AG08396 (cell line): ENCODE results near the gene CDK14.
"Not testable (repeated sequence)": the region's sequence is repeated elsewhere in the genome, so short reads cannot be mapped to it uniquely, and the experiment has no call there.

Source experiments
- DNase-seq: peaks from one replicate; pipeline ENCODE4 v3.0.0; 2012; ENCODE audit warnings: low spot score, mixed read lengths

The CDK14 gene

DNA sequence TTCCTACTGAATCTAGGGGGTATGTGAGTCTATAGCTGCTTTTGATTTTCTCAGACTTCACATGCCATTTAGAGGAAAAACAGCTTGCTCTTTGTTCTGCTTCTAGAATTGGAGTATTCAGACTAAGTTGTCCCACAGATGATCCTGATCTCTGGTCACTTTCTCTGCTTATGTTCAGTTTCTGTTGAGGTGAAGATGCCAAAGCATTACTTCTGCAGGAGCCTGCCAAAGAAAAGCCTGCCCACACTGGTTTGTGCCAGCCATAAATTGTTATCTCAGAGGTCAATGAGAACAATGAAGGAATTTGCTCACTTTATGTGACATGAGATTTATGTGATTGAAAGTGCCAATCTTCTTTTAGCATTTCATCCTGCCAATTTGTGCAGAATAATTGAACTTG is 163.6 kb downstream of the CDK14 start:
- no peak for DNase-seq

DNA sequence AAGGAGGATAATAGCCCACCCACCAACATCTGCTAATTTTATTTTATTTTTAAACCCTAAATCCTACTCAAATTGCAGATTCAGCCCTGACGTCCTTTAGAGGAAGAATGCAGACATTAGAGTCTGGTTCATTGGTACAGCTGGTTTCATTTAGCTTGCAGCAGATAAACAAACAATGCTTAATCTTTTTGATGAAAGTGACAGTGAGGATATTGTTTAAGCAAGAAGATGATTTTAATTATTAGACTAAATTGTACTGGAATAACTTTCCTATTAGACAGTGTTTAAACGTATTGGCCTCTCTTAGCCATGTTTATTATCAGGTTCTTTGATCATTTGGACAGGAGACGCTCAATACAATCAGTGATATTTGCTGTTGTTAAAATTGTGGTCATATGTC is 164.8 kb downstream of the CDK14 start:
- DNase-seq = no peak

DNA sequence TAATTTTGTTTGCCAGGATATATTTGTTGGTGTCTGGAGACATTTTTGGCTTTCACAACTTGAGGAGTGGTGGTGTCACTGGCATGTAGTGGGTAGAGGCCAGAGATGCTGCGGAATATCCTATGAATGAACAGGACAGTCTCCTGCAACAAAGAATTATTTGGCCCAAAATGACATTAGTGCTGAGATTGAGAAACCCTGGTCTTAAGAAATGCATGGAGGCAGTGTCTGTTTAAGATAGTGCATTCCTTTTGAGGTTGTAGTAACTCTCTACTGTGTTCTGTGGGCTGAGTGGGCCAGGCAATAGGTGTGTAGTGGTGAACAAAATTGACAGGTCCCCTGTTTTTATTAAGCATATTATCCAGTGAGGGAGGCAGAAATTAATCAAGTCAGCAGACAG is 165.5 kb downstream of the CDK14 start:
- DNase-seq = no peak

DNA sequence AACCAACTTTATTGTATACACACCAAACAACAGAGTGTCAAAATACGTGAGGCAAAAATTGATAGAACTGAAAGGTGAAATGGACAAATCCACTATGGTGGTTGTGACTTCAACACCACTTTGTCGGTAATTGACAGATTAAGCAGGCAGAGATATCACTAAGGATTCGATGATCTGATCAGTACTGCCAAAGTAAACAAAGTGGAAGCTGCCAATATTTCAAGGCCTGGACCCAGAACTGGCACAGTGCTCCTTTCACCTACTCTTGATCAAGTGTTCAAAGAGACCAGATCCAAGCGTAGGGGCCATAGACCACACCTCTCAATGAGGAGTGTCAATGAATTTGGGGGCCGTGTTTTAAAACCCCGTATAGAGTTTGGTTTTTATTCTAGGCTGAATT is 167.0 kb downstream of the CDK14 start:
- no peak for DNase-seq

DNA sequence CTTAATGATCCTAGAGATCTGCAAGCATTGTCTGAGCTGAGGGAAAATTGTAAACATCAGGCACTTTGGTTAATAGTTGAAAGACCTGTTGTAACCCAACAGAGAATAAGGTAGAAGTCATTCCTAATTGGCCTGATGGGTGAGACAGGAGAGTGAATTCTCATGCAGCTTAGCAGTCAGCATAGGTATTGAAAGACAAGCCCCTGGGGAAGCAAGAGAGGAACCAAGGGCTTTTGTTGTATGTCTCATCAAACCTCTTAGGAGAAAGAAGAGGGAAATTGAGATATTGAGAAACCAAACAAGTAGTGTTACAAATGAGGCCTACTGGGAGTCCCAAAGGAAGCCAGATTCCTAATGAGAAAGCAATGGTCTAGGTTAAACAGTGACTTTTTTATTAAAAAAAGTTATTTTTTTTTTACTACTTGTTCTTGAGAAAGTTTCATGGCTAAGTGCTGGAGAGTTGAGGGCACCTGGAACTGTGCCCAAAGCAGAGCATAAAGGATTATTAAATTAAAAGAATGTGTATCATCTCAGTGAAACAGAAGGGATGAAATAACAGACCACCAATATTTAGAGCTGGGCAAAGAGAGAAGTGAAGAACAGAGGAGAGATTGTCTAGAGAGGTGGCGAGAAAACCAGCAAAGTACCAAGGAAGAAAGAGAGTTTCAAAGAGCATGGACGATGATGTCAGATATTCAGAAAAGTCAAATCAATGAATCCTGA is 168.9 kb downstream of the CDK14 start:
- no peak for DNase-seq

DNA sequence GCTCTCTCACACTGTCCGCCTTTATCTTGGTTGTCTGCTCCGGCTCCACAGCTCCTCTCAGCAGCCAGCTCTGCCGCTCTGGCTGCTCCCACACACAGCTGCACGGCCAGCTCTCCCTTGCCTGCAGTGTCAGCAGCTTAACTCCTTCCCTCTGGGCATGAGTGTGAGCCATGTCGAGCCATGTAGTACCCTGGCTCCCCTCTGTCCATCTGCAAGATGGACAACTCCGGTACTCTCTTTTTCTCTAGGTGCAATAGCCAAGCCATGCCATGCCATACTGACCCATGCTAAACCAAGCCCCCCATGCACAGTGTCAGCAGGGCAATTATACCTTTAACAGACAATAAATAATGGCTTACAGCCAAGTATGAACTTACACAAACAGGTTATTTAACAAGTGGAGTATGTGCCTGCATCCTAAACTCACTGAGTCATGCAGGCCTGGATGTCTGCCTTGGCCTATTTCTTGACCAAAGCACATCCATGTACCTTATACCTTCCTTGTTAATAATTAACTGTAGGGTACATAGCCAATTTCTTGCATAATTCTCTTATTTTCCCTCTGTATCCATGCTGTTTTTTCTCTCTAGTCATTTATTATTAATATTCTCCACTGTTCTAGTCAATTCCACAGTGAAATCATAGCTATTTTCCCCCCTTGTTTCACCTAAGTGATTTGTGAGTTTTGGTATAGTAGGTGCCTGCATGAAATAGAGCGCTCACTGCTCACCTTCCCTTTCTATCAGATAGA is 170.9 kb downstream of the CDK14 start:
- peak; percentile 14 for DNase-seq

DNA sequence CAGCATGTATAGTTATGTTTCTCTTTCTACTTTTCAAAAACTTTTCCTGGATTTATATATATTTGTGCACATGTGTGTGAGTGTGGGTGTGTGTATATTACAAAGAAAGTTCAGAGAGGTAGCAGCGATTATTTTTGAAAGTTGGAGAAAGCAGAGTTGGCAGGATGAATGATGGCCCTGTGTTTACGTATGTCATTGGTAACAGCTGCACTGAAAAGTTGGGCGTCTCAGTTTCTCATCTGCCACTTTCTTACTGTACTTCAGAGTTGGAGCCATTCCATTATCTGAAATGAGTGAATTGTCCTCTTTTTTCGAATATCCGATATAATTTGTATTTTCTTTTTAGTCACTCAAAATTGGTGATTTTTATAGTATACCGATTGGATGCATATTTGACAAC is 172.2 kb downstream of the CDK14 start:
- no peak for DNase-seq

DNA sequence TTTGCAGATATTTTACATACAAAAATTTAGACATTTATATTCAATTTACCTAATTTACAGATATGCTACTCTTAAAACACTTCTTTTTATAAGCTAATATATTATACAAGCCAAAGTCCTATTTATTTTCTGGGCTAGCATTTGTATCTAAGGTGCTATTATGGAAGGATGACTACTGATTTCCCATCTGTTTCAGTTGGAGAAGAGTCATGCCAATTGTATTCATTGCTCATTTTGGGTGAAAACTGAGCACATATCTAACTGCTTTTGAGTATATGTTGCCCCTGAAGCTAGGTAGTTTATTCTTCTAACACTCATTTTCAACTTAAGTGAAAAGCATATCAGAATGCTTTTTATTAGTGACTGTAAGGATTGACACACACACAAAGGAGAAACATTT is 172.9 kb downstream of the CDK14 start:
- no peak for DNase-seq

DNA sequence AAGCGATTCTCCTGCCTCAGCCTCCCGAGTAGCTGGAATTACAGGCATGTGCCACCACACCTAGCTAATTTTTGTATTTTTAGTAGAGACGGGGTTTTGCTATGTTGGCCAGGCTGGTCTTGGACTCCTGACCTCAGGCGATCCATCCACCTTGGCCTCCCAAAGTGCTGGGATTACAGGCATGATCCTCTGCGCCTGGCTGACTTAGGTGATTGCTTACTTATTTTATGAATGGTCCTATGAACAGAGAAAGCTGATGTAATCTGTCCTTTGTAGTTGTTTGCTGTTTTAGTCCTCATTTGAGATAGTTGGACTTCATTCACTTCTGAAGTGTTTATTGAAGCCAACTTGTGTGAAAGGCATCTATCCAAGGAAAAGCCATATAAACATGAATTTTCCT is 173.4 kb downstream of the CDK14 start:
- DNase-seq = not testable (repeated sequence)

DNA sequence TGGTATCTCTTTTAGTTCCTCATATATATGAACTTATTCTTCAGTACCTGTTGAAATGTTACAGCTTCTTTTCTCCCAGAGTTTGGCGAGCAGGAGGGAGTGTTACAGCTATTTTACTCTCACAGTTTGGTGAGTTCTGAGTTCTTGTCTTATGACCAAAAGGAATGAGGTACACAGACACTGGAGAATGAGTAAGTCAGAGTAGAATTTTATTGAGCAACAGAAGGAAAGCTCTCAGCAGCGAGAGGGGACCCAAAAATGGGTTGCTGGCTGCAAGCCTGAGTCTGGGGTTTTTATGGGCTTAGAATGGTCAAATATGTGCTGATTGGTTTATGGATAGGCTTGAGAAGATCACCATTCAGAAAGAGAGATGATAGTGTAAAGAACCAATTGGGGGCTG is 175.2 kb downstream of the CDK14 start:
- no peak for DNase-seq

DNA sequence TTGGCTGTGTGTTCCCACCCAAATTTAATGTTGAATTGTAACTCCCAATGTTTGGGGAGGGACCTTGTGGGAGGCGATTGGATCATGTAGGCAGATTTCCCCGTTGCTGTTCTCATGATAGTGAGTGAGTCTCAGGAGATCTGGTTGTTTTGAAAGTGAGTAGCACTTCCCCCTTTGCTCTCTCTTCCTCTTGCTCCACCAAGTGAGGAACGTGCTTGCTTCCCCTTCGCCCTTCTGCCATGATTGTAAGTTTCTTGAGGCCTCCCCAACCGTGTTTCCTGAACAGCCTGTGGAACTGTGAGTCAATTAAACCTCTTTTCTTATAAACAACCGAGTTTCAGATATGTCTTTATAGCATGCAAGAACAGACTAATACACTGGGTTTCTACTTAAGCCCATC is 176.3 kb downstream of the CDK14 start:
- no peak for DNase-seq

DNA sequence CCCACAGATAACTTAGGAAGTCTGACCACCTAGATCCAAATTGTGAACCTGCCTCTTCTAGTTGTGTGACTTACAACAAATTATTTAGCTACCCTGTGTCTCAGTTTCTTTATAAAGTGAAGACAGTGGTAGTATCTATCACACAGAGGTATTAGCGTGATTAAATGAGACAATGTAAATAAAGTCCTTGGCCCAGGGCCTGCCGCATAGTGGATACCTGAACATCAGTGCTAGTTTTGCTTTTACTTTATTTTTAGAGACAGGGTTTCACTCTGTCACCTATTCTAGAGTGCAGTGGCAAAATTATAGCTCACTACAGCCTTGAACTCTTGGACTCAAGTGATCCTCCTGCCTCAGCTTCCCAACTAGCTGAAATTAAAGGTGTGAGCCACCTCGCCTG is 177.1 kb downstream of the CDK14 start:
- no peak for DNase-seq

DNA sequence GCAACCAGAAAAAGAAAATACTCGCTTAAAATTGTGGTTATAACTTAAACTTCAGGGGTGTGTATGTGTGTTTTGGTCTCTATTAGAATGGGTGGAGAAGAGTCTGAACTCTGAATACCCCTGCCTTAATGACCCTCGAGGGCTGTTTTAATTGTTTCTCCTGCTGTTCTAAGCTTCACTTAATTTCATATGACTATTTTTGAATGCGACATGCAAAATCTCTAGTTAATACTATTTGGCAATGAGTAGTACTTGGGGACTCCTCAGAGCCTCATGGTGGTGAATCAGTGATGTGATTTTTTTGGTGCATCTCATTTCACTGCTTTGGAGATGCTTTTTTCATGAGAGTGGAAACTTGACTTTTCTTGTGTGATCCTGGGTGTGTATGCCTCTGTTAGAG is 178.6 kb downstream of the CDK14 start:
- no peak for DNase-seq

DNA sequence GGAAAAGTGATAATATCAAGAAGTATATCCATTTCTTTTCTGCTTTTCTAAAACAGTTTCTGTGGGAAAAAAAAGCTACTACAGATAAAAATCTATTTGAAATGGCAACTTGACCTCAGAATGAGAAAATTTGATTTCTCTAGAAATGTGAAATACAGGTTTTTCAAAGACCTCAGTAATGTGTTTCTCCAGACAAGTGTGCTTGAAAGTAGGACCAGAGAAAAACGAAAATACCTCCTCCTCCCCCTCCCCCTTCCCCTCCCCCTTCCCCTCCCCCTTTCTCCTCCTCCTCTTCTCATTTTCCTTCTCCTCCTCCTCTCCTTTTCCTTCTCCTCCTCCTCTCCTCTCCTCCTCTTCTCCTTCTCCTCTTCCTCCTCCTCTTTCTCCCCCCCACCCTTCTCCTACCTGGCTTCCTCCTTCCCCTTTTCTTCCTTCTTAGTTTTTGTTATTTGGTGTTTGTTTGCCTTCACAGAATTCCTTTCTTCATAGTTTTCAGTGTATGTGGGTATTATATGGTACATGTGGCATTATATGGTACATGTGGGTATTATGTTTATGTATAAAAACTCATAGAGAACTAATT is 179.4 kb downstream of the CDK14 start:
- no peak for DNase-seq

DNA sequence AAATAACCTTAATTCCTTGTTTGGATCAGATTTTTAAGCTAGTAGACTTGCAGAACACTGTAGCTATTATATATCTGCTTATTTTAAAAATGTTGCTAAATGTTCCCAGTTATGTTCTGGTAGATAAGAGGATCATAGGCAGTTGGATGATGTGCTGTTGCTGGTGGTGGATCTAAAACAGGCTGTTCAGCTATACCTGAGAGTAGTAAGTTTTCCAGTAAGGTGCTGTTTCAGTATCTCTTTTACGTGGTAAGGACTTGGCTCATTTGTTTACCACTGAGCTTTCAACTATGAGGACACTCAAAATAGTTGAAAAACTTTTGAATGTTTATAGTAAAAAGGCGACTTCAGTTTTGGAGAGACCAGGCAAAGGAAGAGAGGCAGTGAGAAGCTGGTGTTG is 180.9 kb downstream of the CDK14 start:
- no peak for DNase-seq

DNA sequence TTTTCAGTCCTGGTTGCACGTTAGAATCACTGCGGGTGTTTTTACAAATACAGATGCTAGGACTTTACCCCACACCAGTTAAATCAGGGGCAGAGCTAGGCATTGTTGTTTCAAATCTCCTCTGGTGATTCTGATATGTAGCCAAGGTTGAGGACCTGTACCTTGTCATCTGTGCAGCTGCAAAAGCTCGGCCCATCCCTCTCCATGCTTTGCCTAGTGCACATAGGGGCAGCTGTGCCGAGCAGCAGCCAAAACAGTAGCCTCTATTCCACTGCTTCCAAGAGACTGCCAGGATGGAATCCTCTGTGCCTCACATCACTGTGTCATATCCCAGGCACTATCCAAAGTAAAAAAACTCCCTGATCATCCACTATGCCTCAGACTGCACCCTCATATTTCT is 181.3 kb downstream of the CDK14 start:
- DNase-seq = peak; percentile 14

DNA sequence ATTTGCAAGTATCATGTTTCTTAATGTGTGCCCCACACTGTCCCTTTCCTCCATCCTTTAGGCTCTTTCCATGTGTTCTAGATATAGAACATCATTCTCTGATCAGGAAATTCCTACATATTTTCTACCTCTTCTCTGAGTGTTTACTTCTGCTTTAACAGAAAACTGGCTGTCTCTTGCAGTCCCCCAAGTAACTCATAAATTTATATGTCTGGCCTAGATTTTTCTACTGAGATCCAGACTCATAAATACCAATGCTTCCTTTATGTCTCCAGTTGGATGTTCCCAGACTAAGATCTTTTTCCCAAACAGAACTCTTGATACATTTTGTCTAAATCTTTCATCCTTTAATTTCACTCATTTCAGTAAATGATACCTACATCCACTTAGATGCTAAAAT is 181.8 kb downstream of the CDK14 start:
- DNase-seq = no peak

DNA sequence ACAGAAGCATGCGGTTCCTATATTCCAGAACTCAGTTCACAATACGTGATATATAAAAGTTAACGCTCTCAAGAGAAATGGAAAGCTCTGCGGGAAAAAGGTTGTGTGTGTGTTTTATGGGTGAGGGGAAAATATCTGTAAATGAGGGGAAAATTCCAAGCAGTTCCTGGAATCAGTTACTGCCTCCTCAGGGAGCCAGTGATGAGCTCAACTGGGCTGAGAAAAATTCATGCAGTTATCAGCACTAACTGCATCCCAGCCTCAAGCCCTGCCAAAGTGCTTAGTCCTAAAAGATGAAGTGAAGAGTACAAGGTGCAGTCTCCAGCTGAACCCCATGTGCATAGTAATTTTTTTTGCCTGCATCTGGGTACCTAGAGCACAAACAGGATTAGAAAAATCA is 191.9 kb downstream of the CDK14 start:
- no peak for DNase-seq

DNA sequence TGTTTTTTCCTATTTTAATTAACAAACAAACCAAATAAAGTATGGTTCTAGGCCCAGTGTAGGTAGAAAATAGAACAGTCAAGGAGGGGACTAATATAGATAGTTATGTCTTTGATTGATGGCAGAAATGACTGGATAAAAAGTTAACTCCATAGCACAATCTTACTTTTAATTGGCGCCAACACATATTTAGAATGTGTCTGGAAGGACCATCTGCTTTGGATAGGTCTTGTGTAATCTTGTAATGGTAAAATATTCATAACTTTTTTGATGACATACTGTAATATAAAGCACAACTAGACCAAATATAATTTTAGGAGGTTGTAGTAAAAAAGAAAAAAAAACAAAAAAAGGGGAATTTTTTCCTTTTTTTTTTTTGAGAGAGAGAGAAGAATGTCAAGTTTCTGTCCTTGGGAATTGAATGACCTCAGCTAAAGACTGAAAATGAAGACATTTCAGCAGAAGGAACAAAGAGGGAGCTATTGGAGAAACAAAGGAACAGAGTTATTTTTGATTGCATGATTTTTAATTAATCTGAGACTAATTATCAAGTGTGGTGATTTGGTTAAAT is 193.7 kb downstream of the CDK14 start:
- no peak for DNase-seq

DNA sequence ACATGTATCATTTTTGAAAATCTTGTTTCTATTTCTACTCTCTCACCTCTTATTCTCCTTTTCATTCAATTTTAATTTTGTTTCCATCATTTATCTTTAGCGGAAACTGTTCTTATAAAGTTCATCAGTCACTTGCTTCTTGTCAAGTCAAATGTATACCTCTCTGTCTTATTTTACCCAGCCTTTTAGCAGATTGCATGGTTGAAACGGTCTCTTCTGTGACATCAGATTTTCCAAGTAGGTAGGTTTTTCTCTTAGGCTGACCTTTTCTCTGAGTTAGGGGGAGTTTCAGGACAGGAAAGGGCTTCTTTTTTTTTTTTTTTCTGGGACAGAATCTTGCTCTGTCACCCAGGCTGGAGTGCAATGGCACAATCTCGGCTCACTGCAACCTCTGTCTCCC is 195.5 kb downstream of the CDK14 start:
- no peak for DNase-seq

DNA sequence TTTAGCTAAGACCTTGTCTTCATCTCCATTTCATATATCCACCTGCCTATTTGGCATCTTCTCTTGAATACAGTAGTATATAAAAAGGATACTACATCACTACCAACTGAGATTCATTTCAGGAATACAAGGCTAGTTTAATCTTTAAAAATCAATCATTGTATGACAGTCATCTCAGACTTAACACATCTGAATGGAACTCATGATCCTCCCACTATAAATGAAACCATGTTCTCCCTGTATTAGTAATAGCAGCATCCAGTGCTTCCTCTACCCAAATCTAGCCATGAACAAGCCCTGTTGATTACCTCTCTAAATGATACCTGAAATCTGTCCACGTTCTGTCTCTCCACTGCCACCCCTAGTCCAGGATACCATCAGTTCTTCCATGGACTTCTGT is 196.2 kb downstream of the CDK14 start:
- DNase-seq = no peak

DNA sequence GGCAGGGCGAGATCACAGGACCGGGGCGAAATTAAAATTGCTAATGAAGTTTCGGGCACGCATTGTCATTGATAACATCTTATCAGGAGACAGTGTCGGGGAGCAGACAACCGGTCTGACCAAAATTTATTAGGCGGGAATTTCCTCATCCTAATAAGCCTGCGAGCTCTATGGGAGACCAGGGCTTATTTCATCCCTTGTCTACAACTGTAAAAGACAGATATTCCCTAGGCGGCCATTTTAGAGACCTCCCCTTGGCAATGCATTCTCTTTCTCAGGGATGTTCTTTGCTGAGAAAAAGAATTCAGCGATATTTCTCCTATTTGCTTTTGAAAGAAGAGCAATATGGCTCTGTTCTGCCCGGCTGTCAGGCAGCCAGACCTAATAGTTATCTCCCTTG is 198.1 kb downstream of the CDK14 start:
- not testable (repeated sequence) for DNase-seq

DNA sequence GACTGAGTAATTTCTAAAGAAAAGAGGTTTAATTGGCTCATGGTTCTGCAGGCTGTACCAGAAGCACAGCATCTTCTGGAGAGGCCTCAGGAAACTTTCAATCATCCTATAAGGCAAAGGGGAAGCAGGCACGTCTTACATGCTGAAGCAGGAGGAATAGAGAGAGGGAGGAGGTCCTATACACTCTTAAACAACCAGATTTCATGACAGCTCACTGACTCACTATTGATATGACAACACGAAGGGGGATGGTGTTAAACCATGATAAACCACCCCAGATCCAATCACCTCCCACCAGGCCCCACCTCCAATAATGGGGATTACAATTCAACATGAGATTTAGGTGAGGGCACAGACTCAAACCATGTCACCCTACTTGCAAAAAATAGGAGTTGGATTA is 201.5 kb downstream of the CDK14 start:
- no peak for DNase-seq
